Activated CD8-positive, alpha-beta T cell treated with anti-CD3 and anti-CD28 coated beads for 36 hours (primary cell): ENCODE measurements around the gene GGT6. TPM values are rescaled to one million over a fixed set of nuclear protein-coding genes. Genes with fewer than 3 reads are reported as not detected.

Source experiments
- ATAC-seq: fragments of 200-7000 bp; cut with Tn5 transposase; one replicate; pipeline ENCODE4 v1.10.0; 2021; ENCODE audit warnings: mild to moderate bottlenecking, moderate library complexity
- CTCF ChIA-PET: fragments of 350-600 bp; sonication (Branson Sonifier 250); formaldehyde crosslinking; loops from one replicate; lab custom pipeline; 2021; ENCODE audit warnings: antibody characterized with exemption; lab: Charles Lee
- POLR2A ChIA-PET: fragments of 350-600 bp; sonication (Branson Sonifier 250); formaldehyde crosslinking; loops from one replicate; lab custom pipeline; 2021; ENCODE audit warnings: antibody characterized with exemption; lab: Charles Lee
- DNase-seq: peaks from one replicate; pipeline ENCODE4 v3.0.0-alpha.2; 2020
- H3K27ac Mint-ChIP-seq: one replicate; pipeline ENCODE4 v1.8.0; 2021; ENCODE audit warnings: mild to moderate bottlenecking, mixed read lengths
- H3K27me3 Mint-ChIP-seq: one replicate; pipeline ENCODE4 v1.8.0; 2021; ENCODE audit warnings: mixed read lengths
- H3K36me3 Mint-ChIP-seq: one replicate; pipeline ENCODE4 v1.8.0; 2021; ENCODE audit warnings: low read depth, mixed read lengths
- H3K4me1 Mint-ChIP-seq: one replicate; pipeline ENCODE4 v1.8.0; 2021; ENCODE audit warnings: low read depth, mixed read lengths
- H3K4me3 Mint-ChIP-seq: one replicate; pipeline ENCODE4 v1.8.0; 2021; ENCODE audit warnings: mild to moderate bottlenecking, moderate library complexity, mixed read lengths
- H3K9me3 Mint-ChIP-seq: one replicate; pipeline ENCODE4 v1.8.0; 2021; ENCODE audit warnings: mixed read lengths
- CTCF ChIP-seq: fragments of 200-600 bp; IDR thresholded peaks from one replicate; pipeline ENCODE4 v1.8.0; 2022; ENCODE audit warnings: antibody characterized with exemption, mild to moderate bottlenecking
- intact Hi-C: fragments of 100-400 bp; cut with micrococcal nuclease; formaldehyde crosslinking; loops from one replicate; pipeline ENCODE4 v1.10.0; 2022
- total RNA-seq, 2 experiments: library from RNA; stranded (reverse); gene quantifications; one replicate each; pipeline ENCODE4 v1.2.3, GENCODE V29; 2021

GGT6 gene
- total RNA-seq, 2 experiments from 2014 or later: not detected

GRCh38 chr17:4555873-4556759 lies 4.3 kb downstream of the GGT6 start:
- CTCF ChIA-PET: interaction anchor here (0.9 to 7.9 kb wide), 4 partner anchors 10 to 341 kb away, joined by 3 to 51 read pairs (median 4); no protein-coding TSS in a partner anchor
- no peaks in the 10 kb centered on the region for H3K9me3 Mint-ChIP-seq

GRCh38 chr17:4554997-4555799 lies 5.2 kb downstream of the GGT6 start, which contains the start of gene MYBBP1A:
MYBBP1A (minus strand) TSS chr17:4555384; CDS start chr17:4555324, 60 bp downstream.
- DNase-seq (peak; percentile 98), ATAC-seq (peak; percentile 95)
- H3K27ac Mint-ChIP-seq: peak within 1 kb of the TSS; percentile 95
- H3K9me3 Mint-ChIP-seq: no peaks in the 10 kb centered on the region
- TF ChIP-seq CTCF: no peak
- H3K4me1 Mint-ChIP-seq: peaks cover 22% of the 10 kb centered on the region
- POLR2A ChIA-PET: interaction anchor here (0.8 to 2.7 kb wide), 11 partner anchors 8 to 148 kb away, joined by 3 to 13 read pairs (median 4); partner anchors contain the start of gene SPNS3
- CTCF ChIA-PET: interaction anchor here (0.9 to 7.9 kb wide), 3 partner anchors 11 to 340 kb away, joined by 3 to 51 read pairs (median 3); no protein-coding TSS in a partner anchor
- peaks cover 34% of the 10 kb centered on the region for H3K36me3 Mint-ChIP-seq
- no peaks in the 10 kb centered on the region for H3K27me3 Mint-ChIP-seq
- intact Hi-C loops: no loop called here
- peak within 1 kb of the TSS; percentile 97 for H3K4me3 Mint-ChIP-seq

More at GRCh38 chr17:4555873-4556759, 4.3 kb downstream of the GGT6 start:
- intact Hi-C loops: no loop called here
- no peak for TF ChIP-seq CTCF
- Mint-ChIP-seq H3K27me3 (no peaks in the 10 kb centered on the region), H3K4me1 (peaks cover 20% of the 10 kb centered on the region), H3K27ac (peak overlapping the region; percentile 95), H3K36me3 (peaks cover 26% of the 10 kb centered on the region), H3K4me3 (peak overlapping the region; percentile 97)
- POLR2A ChIA-PET: interaction anchor here (1.1 to 2.7 kb wide), 3 partner anchors 10 to 17 kb away, joined by 3 to 13 read pairs (median 4); no protein-coding TSS in a partner anchor
- DNase-seq (no peak), ATAC-seq (no peak)

GRCh38 chr17:4554441-4554996 lies 5.9 kb downstream of the GGT6 start:
- Mint-ChIP-seq H3K9me3 (no peaks in the 10 kb centered on the region), H3K27ac (peak overlapping the region; percentile 95), H3K27me3 (no peaks in the 10 kb centered on the region), H3K4me1 (peaks cover 22% of the 10 kb centered on the region), H3K36me3 (peaks cover 35% of the 10 kb centered on the region), H3K4me3 (peak overlapping the region; percentile 97)
- CTCF ChIA-PET: interaction anchor here (0.6 to 7.9 kb wide), 2 partner anchors 12 to 115 kb away, joined by 3 to 51 read pairs; no protein-coding TSS in a partner anchor
- DNase-seq (peak; percentile 24), ATAC-seq (no peak)
- POLR2A ChIA-PET: interaction anchor here (0.8 to 2.7 kb wide), 11 partner anchors 9 to 149 kb away, joined by 3 to 13 read pairs (median 4); partner anchors contain the start of gene SPNS3
- TF ChIP-seq CTCF: no peak
- intact Hi-C loops: no loop called here

DNA sequence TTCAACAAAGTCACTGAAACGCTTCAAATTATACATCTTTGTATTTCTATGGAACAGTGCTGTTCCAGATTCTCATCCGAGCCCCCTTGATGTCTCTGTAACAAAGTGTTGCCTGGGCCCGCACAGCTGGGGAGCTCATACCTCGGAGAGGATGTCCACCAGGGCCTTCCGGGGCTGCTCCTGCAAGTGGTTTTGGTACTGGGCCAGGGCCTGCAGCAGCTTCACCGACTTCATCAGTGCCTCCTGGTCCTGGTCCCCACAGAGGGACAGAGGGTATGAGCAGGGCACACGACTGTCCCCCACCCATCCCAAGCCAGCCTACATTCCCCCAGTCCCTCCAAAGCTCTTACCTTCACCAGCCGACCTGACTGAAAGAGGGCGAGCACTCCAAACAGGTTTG lies 6.7 kb downstream of the GGT6 start:
- H3K27me3 Mint-ChIP-seq: no peaks in the 10 kb centered on the region
- ChIA-PET CTCF (interaction anchor here (0.5 to 7.9 kb wide), 3 partner anchors 13 to 422 kb away, joined by 3 to 51 read pairs (median 5); no protein-coding TSS in a partner anchor), POLR2A (interaction anchor here (0.7 to 2.7 kb wide), 7 partner anchors 8 to 150 kb away, joined by 3 to 13 read pairs (median 4); no protein-coding TSS in a partner anchor)
- H3K27ac Mint-ChIP-seq: no peak overlapping the region
- H3K36me3 Mint-ChIP-seq: peaks cover 37% of the 10 kb centered on the region
- TF ChIP-seq CTCF: no peak
- no peaks in the 10 kb centered on the region for H3K9me3 Mint-ChIP-seq
- DNase-seq (no peak), ATAC-seq (no peak)
- intact Hi-C loops: no loop called here
- peaks cover 22% of the 10 kb centered on the region for H3K4me1 Mint-ChIP-seq
- H3K4me3 Mint-ChIP-seq: peak overlapping the region; percentile 97
